ENCODE measurements around the gene BAD. TPM values are rescaled to one million over a fixed set of nuclear protein-coding genes. Genes with fewer than 3 reads are reported as not detected.
"Not testable (repeated sequence)": the region's sequence is repeated elsewhere in the genome, so short reads cannot be mapped to it uniquely, and the experiment has no call there.

BAD gene
- total RNA-seq, 1 donor from 2014 or later = 156 TPM

GRCh38 chr11:64314146-64314804 lies 29.8 kb upstream of the BAD start:
- DNase-seq (ENCODE audit: low read depth) = no peak

GRCh38 chr11:64313491-64314145 lies 29.2 kb upstream of the BAD start:
- DNase-seq (ENCODE audit: low read depth) = no peak
- no peak overlapping the region for H3K4me3 ChIP-seq (ENCODE audit: low read depth, low read length)
- TF ChIP-seq, protein P1, sequence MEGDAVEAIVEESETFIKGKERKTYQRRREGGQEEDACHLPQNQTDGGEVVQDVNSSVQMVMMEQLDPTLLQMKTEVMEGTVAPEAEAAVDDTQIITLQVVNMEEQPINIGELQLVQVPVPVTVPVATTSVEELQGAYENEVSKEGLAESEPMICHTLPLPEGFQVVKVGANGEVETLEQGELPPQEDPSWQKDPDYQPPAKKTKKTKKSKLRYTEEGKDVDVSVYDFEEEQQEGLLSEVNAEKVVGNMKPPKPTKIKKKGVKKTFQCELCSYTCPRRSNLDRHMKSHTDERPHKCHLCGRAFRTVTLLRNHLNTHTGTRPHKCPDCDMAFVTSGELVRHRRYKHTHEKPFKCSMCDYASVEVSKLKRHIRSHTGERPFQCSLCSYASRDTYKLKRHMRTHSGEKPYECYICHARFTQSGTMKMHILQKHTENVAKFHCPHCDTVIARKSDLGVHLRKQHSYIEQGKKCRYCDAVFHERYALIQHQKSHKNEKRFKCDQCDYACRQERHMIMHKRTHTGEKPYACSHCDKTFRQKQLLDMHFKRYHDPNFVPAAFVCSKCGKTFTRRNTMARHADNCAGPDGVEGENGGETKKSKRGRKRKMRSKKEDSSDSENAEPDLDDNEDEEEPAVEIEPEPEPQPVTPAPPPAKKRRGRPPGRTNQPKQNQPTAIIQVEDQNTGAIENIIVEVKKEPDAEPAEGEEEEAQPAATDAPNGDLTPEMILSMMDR (conservative IDR thresholded peaks at IDR 0.05; ENCODE audit: low read depth, low read length) = no peak

More at GRCh38 chr11:64314146-64314804, 29.8 kb upstream of the BAD start:
- TF ChIP-seq, protein P1 (conservative IDR thresholded peaks at IDR 0.05; ENCODE audit: low read depth, low read length) = peak; percentile 28
- no peak overlapping the region for H3K4me3 ChIP-seq (ENCODE audit: low read depth, low read length)

GRCh38 chr11:64312947-64313346 lies 28.5 kb upstream of the BAD start:
- TF ChIP-seq, protein P1 (conservative IDR thresholded peaks at IDR 0.05; ENCODE audit: low read depth, low read length) = no peak
- DNase-seq (ENCODE audit: low read depth) = no peak

DNA sequence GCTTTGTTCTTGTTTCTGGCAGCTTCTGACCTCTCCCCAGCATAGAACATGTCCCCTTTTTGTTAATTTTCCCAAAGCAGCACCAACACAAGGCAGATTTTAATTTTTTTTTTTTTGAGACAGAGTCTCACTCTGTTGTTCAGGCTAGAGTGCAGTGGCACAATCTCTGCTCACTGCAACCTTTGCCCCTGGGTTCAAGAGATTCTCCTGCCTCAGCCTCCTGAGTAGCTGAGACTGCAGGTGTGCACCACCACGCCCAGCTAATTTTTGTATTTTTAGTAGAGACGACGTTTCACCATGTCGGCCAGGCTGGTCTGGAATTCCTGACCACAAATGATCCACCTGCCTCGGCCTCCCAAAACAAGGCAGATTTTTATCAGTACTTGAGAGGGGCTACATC lies 23.3 kb upstream of the BAD start:
- not testable (repeated sequence) for H3K4me3 ChIP-seq (ENCODE audit: low read depth, low read length); DNase-seq (ENCODE audit: low read depth)

More at GRCh38 chr11:64312947-64313346, 28.5 kb upstream of the BAD start:
- H3K4me3 ChIP-seq (ENCODE audit: low read depth, low read length) = no peak overlapping the region

GRCh38 chr11:64306876-64307622 lies 22.6 kb upstream of the BAD start:
- TF ChIP-seq, protein P1 (conservative IDR thresholded peaks at IDR 0.05; ENCODE audit: low read depth, low read length) = no peak
- DNase-seq (ENCODE audit: low read depth) = no peak
- H3K4me3 ChIP-seq (ENCODE audit: low read depth, low read length) = peak overlapping the region; percentile 82

DNA sequence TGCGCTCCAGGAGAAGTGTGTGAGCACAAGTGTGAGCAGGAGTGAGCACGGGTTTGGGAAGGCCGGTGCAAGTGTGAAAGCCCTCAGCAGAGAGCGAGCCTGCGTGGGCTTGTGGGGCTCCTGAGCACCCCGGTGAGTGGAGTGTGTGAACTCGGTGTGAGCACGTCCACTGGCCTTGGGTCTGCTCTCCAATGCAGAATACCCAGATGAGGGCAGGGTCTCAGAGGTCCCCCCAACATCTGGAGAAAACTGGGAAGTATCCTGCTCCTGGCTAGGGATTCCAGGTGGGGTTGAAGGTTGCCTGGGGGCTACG lies 22.1 kb upstream of the BAD start:
- no peak for DNase-seq (ENCODE audit: low read depth)
- H3K4me3 ChIP-seq (ENCODE audit: low read depth, low read length) = peak overlapping the region; percentile 82
- TF ChIP-seq, protein P1 (conservative IDR thresholded peaks at IDR 0.05; ENCODE audit: low read depth, low read length) = no peak
